ENCODE data around the gene GTF3C4. TPM values are rescaled to one million over a fixed set of nuclear protein-coding genes. Genes with fewer than 3 reads are reported as not detected.

Gene GTF3C4
- total and polyA plus RNA-seq, 2 experiments from 2014 or later, result 6.1 to 19.2 TPM

DNA sequence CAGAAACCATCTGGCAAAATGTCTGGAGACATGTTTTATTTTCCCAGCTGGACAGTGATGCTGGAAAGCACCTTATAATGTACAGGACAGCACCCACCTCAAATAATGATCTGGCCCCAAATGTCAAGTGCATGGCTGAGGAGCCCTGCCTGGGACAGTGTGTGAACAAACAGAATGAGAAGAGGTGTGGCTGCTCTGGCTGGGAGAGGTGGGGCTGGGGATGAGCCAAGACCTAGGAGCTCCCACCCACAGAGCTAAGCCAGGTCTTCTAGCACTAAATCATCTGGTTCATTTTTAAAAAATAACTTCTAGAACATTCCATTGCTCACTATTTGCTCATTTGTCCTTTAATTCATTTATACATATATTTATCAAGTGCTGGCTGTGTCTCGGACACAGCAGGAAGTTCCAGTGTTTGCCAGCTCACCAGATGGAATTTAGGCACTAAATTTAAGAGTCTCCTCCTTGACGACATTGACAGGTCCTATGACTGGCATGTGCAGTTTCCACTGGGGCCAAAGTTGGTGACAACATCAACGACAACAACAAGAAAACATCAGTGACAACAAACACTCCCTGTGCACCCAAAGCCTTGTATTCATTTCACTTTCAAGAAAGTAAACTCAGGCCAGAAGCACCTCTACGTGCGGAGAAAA, 59.1 kb downstream of the GTF3C4 start:
- Histone ChIP-seq H3K27me3 (no peaks in the 10 kb centered on the region), H3K4me2 (no peak overlapping the region), H3K4me3 (no peak overlapping the region), H3K9me3 (ENCODE audit: low read depth) (no peaks in the 10 kb centered on the region), H3K9me2 (replicated peaks; ENCODE audit: insufficient read depth) (no peaks in the 10 kb centered on the region), H3K4me1 (ENCODE audit: insufficient read depth) (no peaks in the 10 kb centered on the region), H3K79me2 (no peaks in the 10 kb centered on the region), H2AFZ (no peak overlapping the region), H3K27ac (no peak overlapping the region), H4K20me1 (ENCODE audit: insufficient read depth, poor library complexity, severe bottlenecking) (no peaks in the 10 kb centered on the region), H3K36me3 (replicated peaks; ENCODE audit: insufficient read depth, low read depth) (no peaks in the 10 kb centered on the region)
- TF ChIP-seq EZH2phosphoT487 (IDR thresholded peaks at IDR 0.05; ENCODE audit: low read depth, severe bottlenecking, unreplicated experiment), result no peak
- no peak for TF ChIP-seq EZH2 (IDR thresholded peaks at IDR 0.05; ENCODE audit: borderline replicate concordance)
- TF ChIP-seq, protein P1, sequence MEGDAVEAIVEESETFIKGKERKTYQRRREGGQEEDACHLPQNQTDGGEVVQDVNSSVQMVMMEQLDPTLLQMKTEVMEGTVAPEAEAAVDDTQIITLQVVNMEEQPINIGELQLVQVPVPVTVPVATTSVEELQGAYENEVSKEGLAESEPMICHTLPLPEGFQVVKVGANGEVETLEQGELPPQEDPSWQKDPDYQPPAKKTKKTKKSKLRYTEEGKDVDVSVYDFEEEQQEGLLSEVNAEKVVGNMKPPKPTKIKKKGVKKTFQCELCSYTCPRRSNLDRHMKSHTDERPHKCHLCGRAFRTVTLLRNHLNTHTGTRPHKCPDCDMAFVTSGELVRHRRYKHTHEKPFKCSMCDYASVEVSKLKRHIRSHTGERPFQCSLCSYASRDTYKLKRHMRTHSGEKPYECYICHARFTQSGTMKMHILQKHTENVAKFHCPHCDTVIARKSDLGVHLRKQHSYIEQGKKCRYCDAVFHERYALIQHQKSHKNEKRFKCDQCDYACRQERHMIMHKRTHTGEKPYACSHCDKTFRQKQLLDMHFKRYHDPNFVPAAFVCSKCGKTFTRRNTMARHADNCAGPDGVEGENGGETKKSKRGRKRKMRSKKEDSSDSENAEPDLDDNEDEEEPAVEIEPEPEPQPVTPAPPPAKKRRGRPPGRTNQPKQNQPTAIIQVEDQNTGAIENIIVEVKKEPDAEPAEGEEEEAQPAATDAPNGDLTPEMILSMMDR (IDR thresholded peaks at IDR 0.05; ENCODE audit: poor library complexity), result no peak
- DNase-seq (ENCODE audit: low spot score), result no peak
- WGBS (ENCODE audit: low lambda C conversion rate, missing lambda C conversion rate), result 89% methylated on average over 5 of the region's 5 CpGs

DNA sequence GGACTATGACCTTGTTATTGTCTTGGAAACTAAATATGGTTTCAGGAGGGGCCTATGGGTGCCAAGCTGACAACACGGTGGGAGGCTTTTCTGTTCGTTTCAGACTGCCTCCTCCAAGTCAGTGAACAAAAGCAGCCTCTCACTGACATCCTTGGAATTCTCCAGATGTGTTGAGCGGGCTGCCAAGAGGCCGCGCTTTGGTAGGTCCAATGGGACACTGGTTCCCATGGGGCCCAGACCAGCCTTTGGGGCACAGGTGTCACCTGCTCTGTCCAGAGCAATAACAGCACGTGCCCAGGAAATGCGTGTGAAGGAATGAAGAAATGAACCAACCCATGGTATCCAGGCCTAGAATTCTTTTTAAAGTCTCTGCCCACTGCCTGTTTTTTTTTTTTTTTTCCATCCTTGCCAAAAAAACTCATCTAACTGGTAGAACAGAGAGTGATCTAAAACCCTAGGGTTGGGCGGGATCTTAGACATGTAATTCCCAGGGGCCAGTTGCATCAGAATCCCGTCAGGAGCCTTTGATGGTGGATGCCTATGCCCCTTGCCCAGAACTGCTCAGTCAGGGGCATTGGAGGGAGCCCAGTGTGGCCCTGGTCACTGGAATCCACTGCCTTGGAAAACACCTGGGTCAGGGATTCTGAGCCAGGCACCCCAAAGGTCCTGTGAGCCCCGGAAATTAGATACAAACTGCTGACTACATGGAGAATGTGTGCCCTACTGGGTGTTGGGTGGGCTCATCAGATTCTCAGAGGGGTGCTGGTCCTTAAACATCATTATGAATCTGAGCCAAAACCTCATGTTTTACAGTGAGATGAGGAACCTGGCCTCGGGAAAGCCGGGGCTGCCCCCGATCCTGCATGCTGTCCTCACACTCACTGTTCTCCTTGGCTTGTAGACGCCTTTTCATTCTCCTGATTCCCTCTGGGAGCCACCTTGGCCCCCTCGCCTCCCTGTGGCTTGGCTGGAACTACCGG, 60.1 kb downstream of the GTF3C4 start:
- no peak overlapping the region for H3K27ac ChIP-seq
- no peaks in the 10 kb centered on the region for H3K36me3 ChIP-seq (replicated peaks; ENCODE audit: insufficient read depth, low read depth)
- H4K20me1 ChIP-seq (ENCODE audit: insufficient read depth, poor library complexity, severe bottlenecking), result no peaks in the 10 kb centered on the region
- no peak overlapping the region for H3K4me2 ChIP-seq
- no peak for DNase-seq (ENCODE audit: low spot score)
- no peaks in the 10 kb centered on the region for H3K79me2 ChIP-seq
- H3K9me2 ChIP-seq (replicated peaks; ENCODE audit: insufficient read depth), result no peaks in the 10 kb centered on the region
- 91% methylated on average over 16 of the region's 16 CpGs for WGBS (ENCODE audit: low lambda C conversion rate, missing lambda C conversion rate)
- H3K4me3 ChIP-seq, result no peak overlapping the region
- no peaks in the 10 kb centered on the region for H3K4me1 ChIP-seq (ENCODE audit: insufficient read depth)
- H2AFZ ChIP-seq, result no peak overlapping the region
- H3K27me3 ChIP-seq, result no peaks in the 10 kb centered on the region
- no peak for TF ChIP-seq EZH2 (IDR thresholded peaks at IDR 0.05; ENCODE audit: borderline replicate concordance)
- TF ChIP-seq EZH2phosphoT487 (IDR thresholded peaks at IDR 0.05; ENCODE audit: low read depth, severe bottlenecking, unreplicated experiment), result no peak
- TF ChIP-seq, protein P1 (IDR thresholded peaks at IDR 0.05; ENCODE audit: poor library complexity), result no peak
- H3K9me3 ChIP-seq (ENCODE audit: low read depth), result no peaks in the 10 kb centered on the region

DNA sequence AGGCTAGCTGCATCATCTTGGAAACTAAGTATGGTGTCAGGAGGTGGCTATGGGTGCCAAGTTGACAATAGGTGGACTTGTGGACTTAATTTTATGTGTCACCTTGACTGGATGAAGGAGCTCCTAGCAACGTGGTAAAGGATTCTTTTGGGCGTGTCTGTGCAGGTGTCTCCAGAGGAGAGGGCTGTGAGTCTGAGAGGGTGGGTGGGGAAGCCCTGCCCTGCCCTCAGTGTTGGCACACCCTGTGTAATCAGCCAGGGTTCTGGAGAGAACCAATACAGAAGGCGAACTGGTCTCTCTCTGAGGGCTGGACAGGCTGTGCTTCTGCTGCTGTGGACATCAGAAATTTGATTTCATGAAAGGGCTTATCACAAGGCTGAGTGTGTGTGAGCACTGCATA, 61.0 kb downstream of the GTF3C4 start:
- no peaks in the 10 kb centered on the region for H4K20me1 ChIP-seq (ENCODE audit: insufficient read depth, poor library complexity, severe bottlenecking)
- no peak overlapping the region for H3K4me2 ChIP-seq
- no peaks in the 10 kb centered on the region for H3K9me2 ChIP-seq (replicated peaks; ENCODE audit: insufficient read depth)
- no peaks in the 10 kb centered on the region for H3K36me3 ChIP-seq (replicated peaks; ENCODE audit: insufficient read depth, low read depth)
- no peaks in the 10 kb centered on the region for H3K27me3 ChIP-seq
- no peaks in the 10 kb centered on the region for H3K79me2 ChIP-seq
- H3K9me3 ChIP-seq (ENCODE audit: low read depth), result no peaks in the 10 kb centered on the region
- H3K4me3 ChIP-seq, result no peak overlapping the region
- H2AFZ ChIP-seq, result no peak overlapping the region
- WGBS (ENCODE audit: low lambda C conversion rate, missing lambda C conversion rate), result 87% methylated on average over 3 of the region's 3 CpGs
- TF ChIP-seq EZH2phosphoT487 (IDR thresholded peaks at IDR 0.05; ENCODE audit: low read depth, severe bottlenecking, unreplicated experiment) (no peak), EZH2 (IDR thresholded peaks at IDR 0.05; ENCODE audit: borderline replicate concordance) (no peak)
- TF ChIP-seq, protein P1 (IDR thresholded peaks at IDR 0.05; ENCODE audit: poor library complexity), result no peak
- no peaks in the 10 kb centered on the region for H3K4me1 ChIP-seq (ENCODE audit: insufficient read depth)
- no peak overlapping the region for H3K27ac ChIP-seq
- no peak for DNase-seq (ENCODE audit: low spot score)

Data from hepatocyte (in vitro differentiated cells).